ENCODE data around the gene HDAC11. TPM values are rescaled to one million over a fixed set of nuclear protein-coding genes. Genes with fewer than 3 reads are reported as not detected.

HDAC11 gene
- total and polyA plus RNA-seq, 4 donors: 12.3 to 17.3 (median 15.0) TPM

- Histone ChIP-seq H3K4me1 (ENCODE audit: control insufficient read depth in 5 of 5, insufficient read depth in 5 of 5, low read length in 5 of 5) (peaks cover 0 to 46% (median 7%) of the 10 kb centered on the region in 5 donors), H3K9me3 (ENCODE audit: control insufficient read depth in 4 of 4, insufficient read depth in 3 of 4, low read length in 3 of 4) (no peaks in the 10 kb centered on the region), H3K36me3 (ENCODE audit: control insufficient read depth in 4 of 4, insufficient read depth in 4 of 4, low read length in 4 of 4) (no peaks in the 10 kb centered on the region), H3K4me3 (no peak overlapping the region), H3K9ac (ENCODE audit: insufficient read depth in 1 of 2, low read length in 2 of 2) (no peak overlapping the region), H3K27me3 (ENCODE audit: control insufficient read depth in 3 of 3, insufficient read depth in 3 of 3, low read length in 2 of 3) (peaks cover 0 to 3% (median 0%) of the 10 kb centered on the region in 3 donors), H3K27ac (ENCODE audit: low read depth in 1 of 2, low read length in 1 of 2) (peak overlapping the region in 1 of 2 donors; percentile 9)
- ATAC-seq (ENCODE audit: insufficient read depth, low FRiP score) (no peak), DNase-seq (no peak)
- no peak for TF ChIP-seq CTCF (IDR thresholded peaks at IDR 0.05; ENCODE audit: control extremely low read depth, extremely low read depth)
- 82 to 91% methylated on average over 9 of the region's 9 CpGs for WGBS, 2 donors
Observed at GRCh38 chr3:13545952-13546454, 65.9 kb downstream of the HDAC11 start.

- 67 to 79% methylated on average over 9 of the region's 9 CpGs for WGBS, 2 donors
- H3K36me3 ChIP-seq (ENCODE audit: control insufficient read depth in 4 of 4, insufficient read depth in 4 of 4, low read length in 4 of 4): no peaks in the 10 kb centered on the region
- peak overlapping the region; percentile 4 to 49 for H3K27ac ChIP-seq (ENCODE audit: low read depth in 1 of 2, low read length in 1 of 2)
- ATAC-seq (ENCODE audit: insufficient read depth, low FRiP score) (no peak), DNase-seq (peak; percentile 70 to 81 (median 80))
- H3K4me3 ChIP-seq: no peak overlapping the region
- H3K4me1 ChIP-seq (ENCODE audit: control insufficient read depth in 5 of 5, insufficient read depth in 5 of 5, low read length in 5 of 5): peaks cover 0 to 48% (median 9%) of the 10 kb centered on the region in 5 donors
- H3K9me3 ChIP-seq (ENCODE audit: control insufficient read depth in 4 of 4, insufficient read depth in 3 of 4, low read length in 3 of 4): no peaks in the 10 kb centered on the region
- peaks cover 0 to 3% (median 0%) of the 10 kb centered on the region in 3 donors for H3K27me3 ChIP-seq (ENCODE audit: control insufficient read depth in 3 of 3, insufficient read depth in 3 of 3, low read length in 2 of 3)
- H3K9ac ChIP-seq (ENCODE audit: insufficient read depth in 1 of 2, low read length in 2 of 2): peak overlapping the region in 1 of 2 donors; percentile 28
- no peak for TF ChIP-seq CTCF (IDR thresholded peaks at IDR 0.05; ENCODE audit: control extremely low read depth, extremely low read depth)
Observed at GRCh38 chr3:13546667-13547171, 66.6 kb downstream of the HDAC11 start.

DNA sequence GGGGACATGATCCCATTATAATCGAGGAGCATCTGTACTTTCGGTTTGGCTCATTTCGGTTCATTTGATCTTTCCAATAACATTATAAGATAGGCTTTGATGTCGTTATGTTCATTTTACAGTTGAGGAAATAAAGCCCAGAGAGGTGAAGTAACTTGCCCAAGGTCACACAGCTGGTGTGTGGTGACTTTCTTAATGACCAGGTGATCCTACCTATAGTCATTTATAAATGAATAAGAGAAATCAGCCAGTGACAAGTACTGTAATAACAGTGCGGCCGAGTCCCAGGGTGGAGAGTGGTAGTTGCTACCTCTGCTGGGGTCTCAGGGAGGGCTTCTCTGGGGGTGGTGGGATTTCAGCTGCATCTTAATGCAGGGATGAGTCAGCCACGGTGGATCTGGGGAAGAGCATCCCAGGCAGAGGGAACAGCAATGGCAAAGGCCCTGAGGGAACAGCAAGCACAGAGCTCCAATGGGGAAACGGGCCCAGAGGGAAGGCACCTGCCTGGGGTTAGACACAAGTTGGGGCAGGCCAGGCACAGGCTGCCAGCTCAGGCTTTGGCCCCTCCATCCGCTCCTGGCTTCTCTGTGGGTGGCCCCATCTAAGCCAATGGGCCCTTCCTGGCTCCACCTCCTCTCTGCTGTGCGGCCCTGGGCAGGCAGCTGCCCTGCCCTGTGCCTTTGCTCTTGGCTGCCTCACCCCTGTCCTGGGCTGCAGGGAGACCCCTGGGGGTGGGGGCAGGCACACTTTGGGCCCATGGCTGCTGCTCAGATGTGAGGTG is 67.7 kb downstream of the HDAC11 start:
- 86 to 91% methylated on average over 10 of the region's 10 CpGs for WGBS, 2 donors

More for the DNA sequence above, 67.7 kb downstream of the HDAC11 start:
- DNase-seq (no peak), ATAC-seq (ENCODE audit: insufficient read depth, low FRiP score) (no peak)
- no peak overlapping the region for H3K4me3 ChIP-seq
- no peaks in the 10 kb centered on the region for H3K36me3 ChIP-seq (ENCODE audit: control insufficient read depth in 4 of 4, insufficient read depth in 4 of 4, low read length in 4 of 4)
- peaks cover 0 to 48% (median 9%) of the 10 kb centered on the region in 5 donors for H3K4me1 ChIP-seq (ENCODE audit: control insufficient read depth in 5 of 5, insufficient read depth in 5 of 5, low read length in 5 of 5)
- no peaks in the 10 kb centered on the region for H3K9me3 ChIP-seq (ENCODE audit: control insufficient read depth in 4 of 4, insufficient read depth in 3 of 4, low read length in 3 of 4)
- peaks cover 0 to 3% (median 0%) of the 10 kb centered on the region in 3 donors for H3K27me3 ChIP-seq (ENCODE audit: control insufficient read depth in 3 of 3, insufficient read depth in 3 of 3, low read length in 2 of 3)
- no peak for TF ChIP-seq CTCF (IDR thresholded peaks at IDR 0.05; ENCODE audit: control extremely low read depth, extremely low read depth)
- H3K27ac ChIP-seq (ENCODE audit: low read depth in 1 of 2, low read length in 1 of 2): no peak overlapping the region
- H3K9ac ChIP-seq (ENCODE audit: insufficient read depth in 1 of 2, low read length in 2 of 2): no peak overlapping the region

Measured in lung (tissue), 12 donors.